PC-9 (cell line): Measurements from ENCODE around the gene NUDT13. TPM values are rescaled to one million over a fixed set of nuclear protein-coding genes. Genes with fewer than 3 reads are reported as not detected.

ENCODE experiments used
- BruUV-seq: library from RNA; stranded (reverse); fragments of 400-500 nt; replicated peaks from 2 replicates; lab custom pipeline; 2021; lab: Mats Ljungman, UMichigan
- CTCF ChIA-PET: fragments of 300-600 bp; sonication (Branson Sonifier 250); formaldehyde crosslinking; loops from one replicate; lab custom pipeline; 2022; ENCODE audit warnings: antibody characterized with exemption; lab: Charles Lee
- POLR2A ChIA-PET: fragments of 300-600 bp; sonication (Branson Sonifier 250); formaldehyde crosslinking; loops from one replicate; lab custom pipeline; 2022; ENCODE audit warnings: antibody characterized with exemption; ENCODE audit not compliant: unreplicated experiment; lab: Charles Lee
- DNase-seq, 2 experiments: peaks; one replicate each; pipeline versions ENCODE4 v3.0.0 to v3.0.0-alpha.2; 2015 to 2022; ENCODE audit warnings: mixed read lengths in 1 of 2
- H2AFZ ChIP-seq: fragments of 200-600 bp; sonication (generic); 2 replicates; pipeline ENCODE4 v1.8.1; 2017; ENCODE audit warnings: antibody characterized with exemption
- H3F3A ChIP-seq: fragments of 200-600 bp; sonication (generic); 2 replicates; pipeline ENCODE4 v1.8.1; 2017; ENCODE audit warnings: antibody characterized with exemption, mild to moderate bottlenecking, low read depth; ENCODE audit not compliant: insufficient read depth
- H3K27ac ChIP-seq: fragments of 200-600 bp; sonication (generic); 2 replicates; pipeline ENCODE4 v1.6.1; 2016; ENCODE audit warnings: mixed run types
- H3K27me3 ChIP-seq: fragments of 200-600 bp; sonication (generic); 2 replicates; pipeline ENCODE4 v1.6.1; 2016; ENCODE audit warnings: low read depth, mixed run types; ENCODE audit not compliant: insufficient read depth
- H3K36me3 ChIP-seq: fragments of 200-600 bp; sonication (generic); 2 replicates; pipeline ENCODE4 v1.6.1; 2016; ENCODE audit warnings: low read depth, mixed run types
- H3K4me1 ChIP-seq: fragments of 200-600 bp; sonication (generic); replicated peaks from 2 replicates; pipeline ENCODE4 v1.6.1; 2016; ENCODE audit warnings: mixed run types; ENCODE audit not compliant: insufficient read depth
- H3K4me2 ChIP-seq: fragments of 200-600 bp; sonication (generic); 2 replicates; pipeline ENCODE4 v1.6.1; 2017; ENCODE audit warnings: mixed run types
- H3K4me3 ChIP-seq: fragments of 200-600 bp; sonication (generic); 2 replicates; pipeline ENCODE4 v1.6.1; 2016; ENCODE audit warnings: mixed run types
- H3K79me2 ChIP-seq: fragments of 200-600 bp; sonication (generic); 2 replicates; pipeline ENCODE4 v1.6.1; 2017; ENCODE audit warnings: low read depth, mixed run types
- H3K9me2 ChIP-seq: fragments of 200-600 bp; sonication (generic); 2 replicates; pipeline ENCODE4 v1.8.1; 2017; ENCODE audit warnings: mild to moderate bottlenecking; ENCODE audit not compliant: insufficient read depth
- H3K9me3 ChIP-seq: fragments of 200-600 bp; sonication (generic); 2 replicates; pipeline ENCODE4 v1.8.1; 2016; ENCODE audit warnings: low read depth; ENCODE audit not compliant: insufficient read depth
- H4K20me1 ChIP-seq: fragments of 200-600 bp; sonication (generic); 2 replicates; pipeline ENCODE4 v1.8.1; 2017; ENCODE audit not compliant: insufficient read depth
- CTCF ChIP-seq: fragments of 200-600 bp; sonication (generic); conservative IDR thresholded peaks from 2 replicates; pipeline ENCODE4 v1.6.1; 2017; ENCODE audit warnings: mixed run types, antibody characterized with exemption, mild to moderate bottlenecking, moderate library complexity
- EZH2 ChIP-seq: fragments of 200-600 bp; sonication (generic); IDR thresholded peaks from 2 replicates; pipeline ENCODE4 v1.8.0; 2017; ENCODE audit warnings: antibody characterized with exemption, low read depth
- intact Hi-C: fragments of 100-400 bp; cut with micrococcal nuclease; formaldehyde crosslinking; loops from one replicate; pipeline ENCODE4 v1.10.0; 2022; ENCODE audit not compliant: unreplicated experiment
- total RNA-seq: library from RNA; stranded (reverse); gene quantifications from 2 replicates; pipeline ENCODE4 v1.2.3, GENCODE V29; 2021

Gene NUDT13
- total RNA-seq, 1 experiment from 2014 or later: 5.2 TPM

- no peak for TF ChIP-seq EZH2
- TF ChIP-seq CTCF: no peak
- Histone ChIP-seq H3K4me2 (no peak overlapping the region), H3K4me1 (no peaks in the 10 kb centered on the region), H2AFZ (no peak overlapping the region), H4K20me1 (no peaks in the 10 kb centered on the region), H3K79me2 (peaks cover 67% of the 10 kb centered on the region), H3K9me2 (no peaks in the 10 kb centered on the region; the same call in 1 of the 2 replicates), H3F3A (peaks cover 6% of the 10 kb centered on the region; the same call in 1 of the 2 replicates), H3K36me3 (no peaks in the 10 kb centered on the region), H3K27me3 (no peaks in the 10 kb centered on the region), H3K9me3 (no peaks in the 10 kb centered on the region), H3K4me3 (no peak overlapping the region), H3K27ac (no peak overlapping the region)
- ChIA-PET POLR2A (no interaction called here), CTCF (no interaction called here)
- DNase-seq: no peak
- intact Hi-C loops: no loop called here
- BruUV-seq: no TSS peak
Measured at GRCh38 chr10:73088304-73088703, 22.0 kb upstream of the NUDT13 start.

- Histone ChIP-seq H3K9me3 (no peaks in the 10 kb centered on the region), H3K36me3 (no peaks in the 10 kb centered on the region), H3K4me1 (peaks cover 18% of the 10 kb centered on the region), H2AFZ (no peak overlapping the region), H3K4me2 (no peak overlapping the region), H3K9me2 (no peaks in the 10 kb centered on the region; the same call in 1 of the 2 replicates), H3K79me2 (peaks cover 59% of the 10 kb centered on the region), H3F3A (peaks cover 24% of the 10 kb centered on the region), H4K20me1 (no peaks in the 10 kb centered on the region), H3K27ac (no peak overlapping the region), H3K27me3 (no peaks in the 10 kb centered on the region), H3K4me3 (no peak overlapping the region)
- no peak for DNase-seq
- intact Hi-C loops: no loop called here
- CTCF ChIA-PET: no interaction called here
- POLR2A ChIA-PET: no interaction called here
- TF ChIP-seq CTCF: no peak
- no peak for TF ChIP-seq EZH2
- BruUV-seq: no TSS peak
Measured at GRCh38 chr10:73092830-73093229, 17.4 kb upstream of the NUDT13 start.

GRCh38 chr10:73093922-73094850 lies 16.1 kb upstream of the NUDT13 start:
- H2AFZ ChIP-seq: peak overlapping the region; percentile 90
- H3K9me2 ChIP-seq: no peaks in the 10 kb centered on the region; the same call in 1 of the 2 replicates
- peaks cover 18% of the 10 kb centered on the region for H3K4me1 ChIP-seq
- DNase-seq: peak in 1 of 2 experiments; percentile 55
- no peaks in the 10 kb centered on the region for H3K9me3 ChIP-seq
- ChIA-PET CTCF (no interaction called here), POLR2A (interaction anchor here (0.5 to 0.7 kb wide), 3 partner anchors 142 to 807 kb away, joined by 3 to 26 read pairs (median 4); partner anchors contain the start of gene CFAP70)
- no peaks in the 10 kb centered on the region for H3K27me3 ChIP-seq
- no peak for TF ChIP-seq CTCF
- peak overlapping the region; percentile 88 for H3K4me2 ChIP-seq
- H3F3A ChIP-seq: peaks cover 31% of the 10 kb centered on the region
- H3K27ac ChIP-seq: peak overlapping the region; percentile 65
- intact Hi-C loops: no loop called here
- H4K20me1 ChIP-seq: no peaks in the 10 kb centered on the region
- no TSS peak for BruUV-seq
- peaks cover 56% of the 10 kb centered on the region for H3K79me2 ChIP-seq
- no peaks in the 10 kb centered on the region for H3K36me3 ChIP-seq
- peak overlapping the region; percentile 93 for H3K4me3 ChIP-seq
